Measurements from ENCODE around the gene CCDC15.

CCDC15 gene, protein sequence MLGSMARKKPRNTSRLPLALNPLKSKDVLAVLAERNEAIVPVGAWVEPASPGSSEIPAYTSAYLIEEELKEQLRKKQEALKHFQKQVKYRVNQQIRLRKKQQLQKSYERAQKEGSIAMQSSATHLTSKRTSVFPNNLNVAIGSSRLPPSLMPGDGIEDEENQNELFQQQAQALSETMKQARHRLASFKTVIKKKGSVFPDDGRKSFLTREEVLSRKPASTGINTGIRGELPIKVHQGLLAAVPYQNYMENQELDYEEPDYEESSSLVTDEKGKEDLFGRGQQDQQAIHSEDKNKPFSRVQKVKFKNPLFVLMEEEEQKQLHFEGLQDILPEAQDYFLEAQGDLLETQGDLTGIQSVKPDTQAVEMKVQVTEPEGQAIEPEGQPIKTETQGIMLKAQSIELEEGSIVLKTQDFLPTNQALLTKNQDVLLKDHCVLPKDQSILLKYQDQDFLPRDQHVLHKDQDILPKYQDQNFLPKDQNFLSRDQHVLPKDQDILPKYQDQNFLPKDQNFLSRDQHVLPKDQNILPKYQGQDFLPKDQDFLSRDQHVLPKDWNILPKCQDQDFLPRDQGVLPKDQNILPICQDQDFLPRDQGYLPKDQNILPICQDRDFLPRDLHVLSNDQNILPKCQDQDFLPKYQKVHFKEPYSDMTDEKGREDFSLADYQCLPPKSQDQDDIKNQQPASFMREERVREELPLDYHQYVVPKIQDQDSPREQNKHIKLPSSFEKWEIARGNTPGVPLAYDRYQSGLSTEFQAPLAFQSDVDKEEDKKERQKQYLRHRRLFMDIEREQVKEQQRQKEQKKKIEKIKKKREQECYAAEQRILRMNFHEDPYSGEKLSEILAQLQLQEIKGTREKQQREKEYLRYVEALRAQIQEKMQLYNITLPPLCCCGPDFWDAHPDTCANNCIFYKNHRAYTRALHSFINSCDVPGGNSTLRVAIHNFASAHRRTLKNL

GRCh38 chr11:124953753-124954589 is at the start of gene CCDC15:
TSS of gene CCDC15 (plus strand) at chr11:124954202. CDS start at chr11:124954733, 531 bp downstream.
- DNase-seq, result peak; percentile 97

DNA sequence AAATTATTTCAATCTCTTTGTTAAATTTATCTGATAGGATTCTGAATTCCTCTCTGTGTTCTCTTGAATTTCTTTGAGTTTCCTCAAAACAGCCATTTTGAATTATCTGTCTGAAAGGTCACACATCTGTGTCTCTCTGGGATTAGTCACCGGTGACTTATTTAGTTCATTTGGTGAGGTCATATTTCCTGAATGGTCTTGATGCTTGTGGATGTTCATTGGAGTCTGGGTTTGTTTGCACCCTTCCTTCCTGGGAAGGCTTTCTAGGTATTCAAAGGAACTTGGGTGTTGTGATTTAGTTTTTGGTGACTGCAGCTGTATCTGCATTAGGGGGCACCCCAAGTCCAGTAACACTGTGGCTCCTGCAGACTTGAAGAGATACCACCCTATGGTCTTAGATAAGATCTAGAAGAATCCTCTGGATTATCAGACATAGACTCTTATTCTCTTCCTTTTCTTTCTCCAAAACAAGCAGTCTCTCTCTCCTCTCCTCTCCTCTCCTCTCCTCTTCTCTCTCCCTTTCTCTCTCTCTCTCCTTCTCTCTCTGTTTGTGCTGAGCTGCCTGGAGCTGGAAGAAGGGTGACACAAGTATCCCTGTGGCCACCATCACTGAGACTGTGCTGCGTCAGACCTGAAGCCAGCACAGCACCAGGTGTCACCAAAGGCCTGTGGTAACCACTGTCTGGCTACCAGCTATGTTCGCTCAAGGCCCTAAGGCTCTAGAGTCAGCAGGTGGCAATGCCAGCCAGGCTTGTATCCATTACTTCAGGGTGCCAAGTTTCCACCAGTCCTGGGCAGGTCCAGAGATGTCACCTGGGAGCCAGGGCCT is 38.2 kb upstream of the CCDC15 start:
- no peak for DNase-seq

GRCh38 chr11:124916370-124916710 is 37.7 kb upstream of the CCDC15 start:
- DNase-seq, result no peak

DNA sequence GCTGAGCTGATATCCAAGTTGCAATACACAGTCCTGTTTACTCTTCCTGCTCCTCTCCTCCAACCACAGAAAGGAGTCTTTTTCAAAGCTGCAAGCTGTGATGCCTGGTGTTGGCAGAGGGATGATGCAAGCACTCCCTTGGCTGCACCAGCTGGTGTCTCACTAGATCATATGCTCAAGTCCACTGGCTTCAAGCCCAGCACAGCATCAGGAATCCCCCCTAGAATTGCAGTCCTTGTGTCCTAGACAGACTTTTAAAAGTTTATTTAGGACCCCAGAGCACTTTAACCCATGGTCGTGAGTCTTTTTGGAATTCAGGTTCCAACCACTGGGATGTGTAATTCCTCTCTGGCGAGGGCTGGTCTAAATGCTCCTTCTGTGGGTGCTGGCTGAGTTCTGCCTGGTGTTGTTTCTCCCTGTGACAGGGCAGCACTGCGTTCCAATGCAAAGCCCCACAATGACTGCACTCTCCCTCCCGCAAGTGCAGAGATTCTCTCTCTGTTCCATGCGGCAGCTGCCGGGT is 36.8 kb upstream of the CCDC15 start:
- DNase-seq, result no peak

- DNase-seq, result no peak
These were observed 35.1 kb upstream of the CCDC15 start, which contains the start of gene HEPN1 for GRCh38 chr11:124918950-124919349. TSS of gene HEPN1 (plus strand) at chr11:124919250.

DNA sequence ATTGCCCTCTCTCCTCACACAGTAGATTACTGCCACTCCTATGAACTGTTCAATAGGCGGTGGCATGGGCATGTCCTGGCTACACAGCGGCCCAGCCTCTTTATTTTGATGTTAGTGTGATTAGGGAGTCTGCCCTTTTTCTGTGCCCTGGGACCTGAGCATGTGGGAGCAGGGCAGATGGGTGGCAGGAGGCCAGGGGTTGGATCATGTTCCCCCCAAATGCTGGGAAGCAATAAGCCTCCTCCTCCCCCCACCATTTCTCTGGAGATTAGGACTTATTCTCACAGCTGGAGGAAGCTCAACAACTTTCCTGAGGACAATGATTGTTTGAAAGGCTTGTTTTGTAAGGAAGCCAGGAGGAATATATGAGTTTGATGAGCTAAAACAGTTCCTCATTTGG is 34.1 kb upstream of the CCDC15 start:
- no peak for DNase-seq

- DNase-seq, result no peak
These were observed 33.6 kb upstream of the CCDC15 start for GRCh38 chr11:124920356-124920755.

GRCh38 chr11:124920870-124921609 is 33.0 kb upstream of the CCDC15 start:
- DNase-seq, result no peak

DNA sequence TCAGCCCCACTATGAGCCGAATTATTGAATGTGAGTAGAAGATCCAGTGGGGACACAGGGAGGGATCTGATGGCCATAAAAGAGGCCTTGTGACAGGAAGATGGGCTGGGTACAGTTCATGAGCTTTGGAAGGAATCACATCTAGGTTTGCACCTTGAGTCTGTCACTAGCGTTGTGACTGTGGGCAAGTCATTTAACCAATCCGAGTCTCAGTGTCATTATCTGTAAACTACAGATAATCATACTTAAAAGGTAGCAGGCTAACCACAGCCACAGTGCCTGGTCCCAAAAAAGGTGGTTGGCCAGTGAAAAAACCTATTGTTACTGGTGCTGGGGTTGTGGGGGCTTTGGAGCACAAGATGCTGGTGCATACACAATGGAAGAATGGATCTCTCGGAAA is 31.2 kb upstream of the CCDC15 start:
- no peak for DNase-seq

DNA sequence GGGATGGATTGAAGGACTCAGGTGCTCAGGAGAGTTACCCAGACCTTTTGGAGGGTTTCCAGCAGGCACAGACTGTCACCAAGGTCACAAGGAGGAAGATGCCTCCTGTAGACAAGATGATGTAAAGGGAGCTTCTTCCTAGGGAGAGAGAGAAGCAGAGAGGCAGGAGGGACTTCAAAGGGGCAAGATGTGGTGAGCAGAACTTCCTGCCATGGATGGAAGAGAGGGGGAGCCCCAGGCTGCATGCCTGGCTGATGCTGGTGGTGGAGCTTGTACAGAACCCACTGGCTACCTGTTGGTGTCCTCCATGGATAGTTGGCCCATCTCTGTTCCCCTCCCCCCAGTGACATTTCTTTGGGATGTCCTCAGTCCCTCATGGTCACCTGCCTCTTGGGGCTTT is 30.7 kb upstream of the CCDC15 start:
- DNase-seq, result no peak

GRCh38 chr11:124928942-124929665 is 24.9 kb upstream of the CCDC15 start:
- no peak for DNase-seq

GRCh38 chr11:124930799-124931198 is 23.2 kb upstream of the CCDC15 start:
- DNase-seq, result no peak

- no peak for DNase-seq
These were observed 19.0 kb upstream of the CCDC15 start for GRCh38 chr11:124934862-124935547.

DNA sequence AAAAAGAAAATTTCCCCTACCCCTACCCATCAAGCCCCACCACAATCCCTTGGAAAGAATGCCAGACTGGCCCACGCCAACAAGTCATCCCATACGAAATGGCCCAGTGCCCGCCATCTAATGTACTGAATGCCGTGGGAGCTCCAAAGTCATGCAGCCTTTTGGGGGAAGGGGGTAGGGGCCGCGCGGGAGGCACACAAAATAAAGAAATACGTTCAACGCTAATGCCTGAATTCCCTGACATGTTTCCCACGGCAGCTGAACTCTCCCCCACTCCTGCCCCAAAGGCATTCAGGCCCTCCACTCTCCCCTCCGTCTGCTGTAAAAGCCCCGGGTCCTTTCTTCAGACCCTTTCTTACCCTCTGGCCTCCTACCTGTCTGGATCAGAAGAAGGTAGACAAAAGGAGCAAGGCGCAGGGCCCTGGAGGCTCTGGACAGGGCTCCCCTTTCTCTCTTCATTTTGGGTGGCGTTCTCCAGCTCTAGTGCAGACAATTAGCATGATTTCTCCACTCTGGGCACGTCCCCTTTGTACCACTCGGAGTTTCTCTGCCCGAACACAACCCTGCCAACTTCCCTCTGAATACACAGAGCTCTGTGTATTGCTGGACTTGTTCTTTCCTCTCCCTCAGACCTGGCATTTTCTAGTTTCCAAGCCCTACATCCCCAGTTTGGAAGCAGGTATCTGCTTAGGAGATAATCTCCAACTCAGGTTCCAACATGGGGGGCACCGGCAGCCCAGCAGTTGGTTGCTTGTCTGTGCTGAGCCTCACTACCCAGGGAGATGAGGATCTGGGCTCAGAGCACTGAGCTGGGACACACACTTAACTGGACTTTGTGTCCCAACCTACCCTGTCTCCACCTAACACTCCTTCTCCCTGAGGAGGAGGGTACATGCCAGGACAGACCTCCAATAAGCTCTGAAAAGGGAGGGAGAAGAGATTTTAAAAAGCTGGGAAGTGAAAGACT is 18.2 kb upstream of the CCDC15 start, which contains the start of gene HEPACAM:
Gene HEPACAM, minus strand, starts transcription at position 500 of the 967 bp plus-strand sequence. Its CDS starts 41 bp downstream, at position 459.
- DNase-seq, result no peak

DNA sequence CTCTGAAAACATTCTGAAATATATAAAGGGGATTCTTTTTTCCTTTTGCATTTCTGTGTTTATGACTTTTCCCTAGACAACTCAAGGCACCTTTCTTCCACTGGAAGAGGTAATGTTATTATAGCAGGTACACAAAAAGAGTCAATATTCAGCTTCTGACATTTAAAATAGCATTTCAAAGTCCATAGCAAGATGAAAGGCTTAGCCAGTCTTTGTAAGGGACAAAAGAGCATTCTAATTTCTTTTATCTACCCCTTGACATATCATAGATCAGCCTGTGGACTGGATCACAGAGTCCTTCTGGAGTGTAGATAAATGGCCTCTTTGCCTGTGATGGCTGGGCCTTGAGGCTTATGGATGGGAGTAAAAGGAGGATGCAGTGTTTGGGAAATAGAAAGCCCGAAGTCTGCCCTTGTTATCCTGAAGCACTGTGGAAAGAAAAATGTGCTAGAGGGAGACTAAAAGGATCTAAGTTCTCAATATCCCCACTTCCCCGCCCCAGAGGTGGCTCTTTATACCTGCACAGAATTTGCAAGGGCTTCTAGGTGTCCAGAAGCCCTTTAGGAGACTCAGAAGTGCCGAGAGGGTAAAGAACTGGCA is 16.6 kb upstream of the CCDC15 start:
- no peak for DNase-seq

GRCh38 chr11:124938206-124938765 is 15.7 kb upstream of the CCDC15 start:
- no peak for DNase-seq

GRCh38 chr11:124938970-124939369 is 15.0 kb upstream of the CCDC15 start:
- no peak for DNase-seq
